Activated CD8-positive, alpha-beta memory T cell treated with anti-CD3 and anti-CD28 coated beads for 36 hours (primary cell): Measurements from ENCODE around the gene EIF1AD. TPM values are rescaled to one million over a fixed set of nuclear protein-coding genes. Genes with fewer than 3 reads are reported as not detected.

ENCODE experiments used
- CTCF ChIA-PET: fragments of 350-600 bp; sonication (Branson Sonifier 250); formaldehyde crosslinking; loops from one replicate; lab custom pipeline; 2021; ENCODE audit warnings: antibody characterized with exemption; lab: Charles Lee
- POLR2A ChIA-PET: fragments of 350-600 bp; sonication (Branson Sonifier 250); formaldehyde crosslinking; loops from one replicate; lab custom pipeline; 2021; ENCODE audit warnings: antibody characterized with exemption; lab: Charles Lee
- total RNA-seq, 2 experiments: library from RNA; stranded (reverse); gene quantifications; one replicate each; pipeline ENCODE4 v1.2.3, GENCODE V29; 2021

EIF1AD gene
- total RNA-seq: 10 to 100 TPM; 73.9 to 80.6 TPM

- CTCF ChIA-PET: interaction anchor here (0.7 to 1.2 kb wide), 3 partner anchors 20 to 143 kb away, joined by 3 to 5 read pairs (median 3); partner anchors contain the start of gene CFL1
- POLR2A ChIA-PET: interaction anchor here (0.8 to 1.5 kb wide), 2 partner anchors 102 to 112 kb away, joined by 3 to 7 read pairs; partner anchors contain the start of genes CCDC85B and FOSL1
These were observed at the start of gene EIF1AD, which contains the start of gene BANF1 for GRCh38 chr11:66001942-66002647. EIF1AD (minus strand) TSS chr11:66002157; CDS start chr11:66000389, 1,768 bp downstream. BANF1 (plus strand) TSS chr11:66002503; CDS start chr11:66003251, 748 bp downstream.

GRCh38 chr11:66051371-66051765 is 49.4 kb upstream of the EIF1AD start:
- ChIA-PET CTCF (interaction anchor here (1.1 to 6.2 kb wide), 4 partner anchors 11 to 62 kb away, joined by 3 to 40 read pairs (median 4); partner anchors contain the start of genes CST6 and PACS1), POLR2A (interaction anchor here (1.1 to 1.2 kb wide), 2 partner anchors 8 to 9 kb away, joined by 3 to 4 read pairs; no protein-coding TSS in a partner anchor)

GRCh38 chr11:66050581-66051231 is 48.7 kb upstream of the EIF1AD start:
- ChIA-PET CTCF (interaction anchor here (0.8 to 6.2 kb wide), 5 partner anchors 12 to 221 kb away, joined by 3 to 40 read pairs (median 5); partner anchors contain the start of genes CST6 and PACS1), POLR2A (no interaction called here)

GRCh38 chr11:66048547-66049323 is 46.8 kb upstream of the EIF1AD start, which contains the start of gene GAL3ST3:
GAL3ST3 (minus strand) TSS chr11:66049161; CDS start chr11:66045415, 3,746 bp downstream.
- CTCF ChIA-PET: interaction anchor here (1.6 kb wide), 1 partner anchor 19 kb away, joined by 5 read pairs; no protein-coding TSS in a partner anchor
- POLR2A ChIA-PET: interaction anchor here (0.5 to 0.6 kb wide), 2 partner anchors 53 to 201 kb away, joined by 3 read pairs; no protein-coding TSS in a partner anchor

- ChIA-PET CTCF (no interaction called here), POLR2A (interaction anchor here (0.5 kb wide), 1 partner anchor 52 kb away, joined by 3 read pairs; no protein-coding TSS in a partner anchor)
These were observed 45.8 kb upstream of the EIF1AD start for GRCh38 chr11:66047541-66048365.

- POLR2A ChIA-PET: no interaction called here
- CTCF ChIA-PET: no interaction called here
These were observed 44.9 kb upstream of the EIF1AD start for GRCh38 chr11:66046901-66047300.

GRCh38 chr11:66045177-66045639 is 43.3 kb upstream of the EIF1AD start:
- ChIA-PET CTCF (interaction anchor here (0.5 to 3.5 kb wide), 15 partner anchors 9 to 256 kb away, joined by 3 to 18 read pairs (median 3); partner anchors contain the start of genes CATSPER1 and FIBP), POLR2A (interaction anchor here (0.5 kb wide), 1 partner anchor 92 kb away, joined by 4 read pairs; no protein-coding TSS in a partner anchor)

GRCh38 chr11:66044757-66045156 is 42.8 kb upstream of the EIF1AD start:
- ChIA-PET POLR2A (no interaction called here), CTCF (interaction anchor here (0.8 to 3.5 kb wide), 14 partner anchors 8 to 256 kb away, joined by 3 to 18 read pairs (median 3); partner anchors contain the start of genes CATSPER1 and SF3B2)

- POLR2A ChIA-PET: interaction anchor here (1.1 kb wide), 1 partner anchor 8 kb away, joined by 4 read pairs; the partner anchor contains the start of gene SF3B2
- CTCF ChIA-PET: interaction anchor here (0.9 to 3.5 kb wide), 4 partner anchors 9 to 21 kb away, joined by 3 to 18 read pairs (median 3); partner anchors contain the start of gene SF3B2
These were observed 41.3 kb upstream of the EIF1AD start for GRCh38 chr11:66042996-66043906.

- CTCF ChIA-PET: interaction anchor here (0.9 kb wide), 1 partner anchor 8 kb away, joined by 3 read pairs; no protein-coding TSS in a partner anchor
- POLR2A ChIA-PET: no interaction called here
These were observed 40.5 kb upstream of the EIF1AD start for GRCh38 chr11:66042227-66042995.

GRCh38 chr11:66039765-66040164 is 37.8 kb upstream of the EIF1AD start:
- CTCF ChIA-PET: no interaction called here
- POLR2A ChIA-PET: no interaction called here

GRCh38 chr11:66037327-66037726 is 35.4 kb upstream of the EIF1AD start:
- ChIA-PET CTCF (interaction anchor here (0.6 kb wide), 2 partner anchors 40 to 66 kb away, joined by 3 to 4 read pairs; no protein-coding TSS in a partner anchor), POLR2A (interaction anchor here (0.6 to 0.7 kb wide), 2 partner anchors 127 to 299 kb away, joined by 5 to 7 read pairs; no protein-coding TSS in a partner anchor)

- ChIA-PET CTCF (interaction anchor here (0.7 to 2.4 kb wide), 2 partner anchors 9 to 374 kb away, joined by 3 to 9 read pairs; partner anchors contain the start of gene RELA), POLR2A (no interaction called here)
These were observed 34.4 kb upstream of the EIF1AD start for GRCh38 chr11:66036334-66036710.

- ChIA-PET CTCF (interaction anchor here (0.7 to 2.4 kb wide), 2 partner anchors 10 to 373 kb away, joined by 3 to 9 read pairs; partner anchors contain the start of gene RELA), POLR2A (no interaction called here)
These were observed 33.8 kb upstream of the EIF1AD start for GRCh38 chr11:66035653-66036333.
